HG02840 (cell line): Measurements from ENCODE around the gene SSBP3.

Experiments used
- ATAC-seq: cut with Tn5 transposase; IDR thresholded peaks from one replicate; pipeline ENCODE4 v1.9.1; 2021; ENCODE audit warnings: mild to moderate bottlenecking, moderate library complexity, moderate number of reproducible peaks; ENCODE audit not compliant: unreplicated experiment, low FRiP score

Gene SSBP3

GRCh38 chr1:54274881-54275280 is 131.3 kb downstream of the SSBP3 start:
- ATAC-seq = no peak

- ATAC-seq = no peak
Observed at GRCh38 chr1:54274448-54274847, 131.7 kb downstream of the SSBP3 start.

GRCh38 chr1:54273795-54274163 is 132.4 kb downstream of the SSBP3 start:
- no peak for ATAC-seq

GRCh38 chr1:54273092-54273794 is 133.0 kb downstream of the SSBP3 start:
- no peak for ATAC-seq

- ATAC-seq = no peak
Observed at GRCh38 chr1:54272772-54273091, 133.5 kb downstream of the SSBP3 start.

- ATAC-seq = no peak
Observed at GRCh38 chr1:54272134-54272533, 134.1 kb downstream of the SSBP3 start.

GRCh38 chr1:54271341-54271740 is 134.9 kb downstream of the SSBP3 start:
- ATAC-seq = no peak

GRCh38 chr1:54270543-54270942 is 135.7 kb downstream of the SSBP3 start:
- no peak for ATAC-seq

- ATAC-seq = no peak
Observed at GRCh38 chr1:54268762-54269297, 137.4 kb downstream of the SSBP3 start.

- no peak for ATAC-seq
Observed at GRCh38 chr1:54267815-54268761, 138.1 kb downstream of the SSBP3 start.

GRCh38 chr1:54266908-54267307 is 139.3 kb downstream of the SSBP3 start:
- ATAC-seq = no peak

- ATAC-seq = no peak
Observed at GRCh38 chr1:54266195-54266594, 140.0 kb downstream of the SSBP3 start.

GRCh38 chr1:54265659-54266058 is 140.5 kb downstream of the SSBP3 start:
- no peak for ATAC-seq

- no peak for ATAC-seq
Observed at GRCh38 chr1:54265126-54265525, 141.1 kb downstream of the SSBP3 start.

GRCh38 chr1:54263601-54264226 is 142.5 kb downstream of the SSBP3 start:
- no peak for ATAC-seq

GRCh38 chr1:54262244-54262643 is 143.9 kb downstream of the SSBP3 start:
- ATAC-seq = no peak

GRCh38 chr1:54260810-54261209 is 145.4 kb downstream of the SSBP3 start:
- no peak for ATAC-seq

GRCh38 chr1:54259546-54260140 is 146.6 kb downstream of the SSBP3 start:
- no peak for ATAC-seq

- ATAC-seq = no peak
Observed at GRCh38 chr1:54257876-54258275, 148.3 kb downstream of the SSBP3 start.

- ATAC-seq = no peak
Observed at GRCh38 chr1:54257346-54257620, 148.9 kb downstream of the SSBP3 start.
